Muscle of back (tissue), 11 donors: Measurements from ENCODE around the gene QSOX1. TPM values are rescaled to one million over a fixed set of nuclear protein-coding genes. Genes with fewer than 3 reads are reported as not detected.
A peak's percentile ranks its signal among the peaks of the same experiment; 100 is the strongest.

Source experiments
- DNase-seq, 3 donors: peaks; one replicate each; pipeline versions ENCODE4 v3.0.0 to v3.0.0-alpha.2; 2013
- polyA plus RNA-seq, 10 donors: library from polyadenylated mRNA; unstranded; fragments of 120-200 nt; gene quantifications; one replicate each; pipeline ENCODE4 v1.2.1, GENCODE V29; 2013; ENCODE audit not compliant: insufficient read length in 10 of 10

The QSOX1 gene
- polyA plus RNA-seq, 10 donors: 18.7 to 43.2 (median 28.5) TPM

- DNase-seq: peak in 1 of 3 donors; percentile 27
Measured at GRCh38 chr1:180210008-180210620, 55.4 kb downstream of the QSOX1 start.

- DNase-seq: no peak
Measured at GRCh38 chr1:180211156-180211859, 56.6 kb downstream of the QSOX1 start.

- no peak for DNase-seq
Measured at GRCh38 chr1:180211860-180212229, 57.2 kb downstream of the QSOX1 start.

GRCh38 chr1:180213401-180214170 lies 58.9 kb downstream of the QSOX1 start:
- DNase-seq: peak in 1 of 3 donors; percentile 38

- peak in 1 of 3 donors; percentile 41 for DNase-seq
Measured at GRCh38 chr1:180215856-180216625, 61.4 kb downstream of the QSOX1 start.

- no peak for DNase-seq
Measured at GRCh38 chr1:180217006-180217405, 62.3 kb downstream of the QSOX1 start.

- DNase-seq: no peak
Measured at GRCh38 chr1:180218806-180219765, 64.4 kb downstream of the QSOX1 start.

GRCh38 chr1:180219776-180220175 lies 65.1 kb downstream of the QSOX1 start:
- no peak for DNase-seq

- no peak for DNase-seq
Measured at GRCh38 chr1:180221462-180221861, 66.8 kb downstream of the QSOX1 start.

- DNase-seq: no peak
Measured at GRCh38 chr1:180224902-180225301, 70.2 kb downstream of the QSOX1 start.

GRCh38 chr1:180225403-180225802 lies 70.7 kb downstream of the QSOX1 start:
- no peak for DNase-seq

GRCh38 chr1:180227861-180228647 lies 73.4 kb downstream of the QSOX1 start:
- DNase-seq: peak in 1 of 3 donors; percentile 43

GRCh38 chr1:180228648-180229482 lies 74.2 kb downstream of the QSOX1 start:
- DNase-seq: peak in 1 of 3 donors; percentile 58

- peak in 1 of 3 donors; percentile 73 for DNase-seq
Measured at GRCh38 chr1:180229483-180230415, 75.1 kb downstream of the QSOX1 start, which contains the start of gene LHX4. Gene LHX4 (plus strand): TSS chr1:180230264. CDS start chr1:180230530, 266 bp downstream.

GRCh38 chr1:180230416-180230790 lies 75.7 kb downstream of the QSOX1 start:
- DNase-seq: peak in 1 of 3 donors; percentile 39

GRCh38 chr1:180230791-180231505 lies 76.3 kb downstream of the QSOX1 start:
- DNase-seq: peak in 1 of 3 donors; percentile 65

GRCh38 chr1:180231506-180231921 lies 76.8 kb downstream of the QSOX1 start:
- DNase-seq: peak in 1 of 3 donors; percentile 49
